Hematopoietic multipotent progenitor cell treated with erythropoietin and hydrocortisone succinate and interleukin-3 and kit ligand, for 4 days (in vitro differentiated cells): ENCODE results near the gene EGLN2.
"Not testable (repeated sequence)": the region's sequence is repeated elsewhere in the genome, so short reads cannot be mapped to it uniquely, and the experiment has no call there.

Experiments used
- DNase-seq: peaks from one replicate; pipeline ENCODE4 v3.0.0-alpha.2; 2015

Gene EGLN2

DNA sequence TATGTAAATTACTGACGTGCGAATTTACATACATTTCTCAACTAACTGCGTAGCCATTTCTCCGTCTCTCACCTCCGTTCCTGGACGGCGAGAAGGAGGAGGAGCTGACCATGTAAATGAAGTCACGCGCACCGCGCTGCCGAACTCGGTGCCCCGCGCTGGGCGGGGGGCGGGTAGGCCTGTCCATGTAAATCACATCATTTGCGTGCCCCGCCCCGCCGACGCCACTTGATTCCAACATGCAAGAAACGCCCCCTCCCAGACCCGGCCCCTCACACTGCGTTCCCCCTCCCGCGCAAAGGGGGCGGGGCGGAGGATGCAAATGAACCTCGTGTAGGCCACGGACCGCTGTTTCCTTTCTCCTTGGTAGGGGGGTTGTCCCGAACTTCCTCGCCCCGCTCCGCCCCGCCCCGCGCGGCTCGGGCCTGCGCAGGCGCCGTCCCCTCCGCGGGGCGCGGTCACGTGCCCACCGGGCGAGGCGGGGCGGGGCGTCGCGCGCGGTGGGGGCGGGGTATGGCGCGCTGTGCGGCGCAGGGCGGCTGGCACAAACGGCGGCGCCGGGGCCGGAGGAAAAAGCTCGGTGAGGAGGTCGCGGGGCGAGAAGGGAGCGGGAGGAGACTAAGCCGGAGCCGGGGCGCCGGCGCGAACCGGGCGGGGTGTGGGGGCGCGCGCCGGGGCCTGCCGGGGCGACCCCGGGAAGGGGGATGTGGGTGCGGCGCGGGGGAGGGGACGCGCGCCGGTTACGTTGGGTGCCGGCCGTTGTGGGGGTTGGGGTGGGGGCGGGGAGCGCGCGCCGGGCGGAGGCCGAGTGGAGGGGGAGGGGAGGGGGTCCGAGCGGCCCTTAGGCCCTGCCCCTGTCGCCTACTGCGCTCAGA is at the start of gene EGLN2:
EGLN2 (plus strand) TSS at position 509 of the 875 bp plus-strand sequence. CDS start 1,382 bp downstream, outside the sequence.
- peak; percentile 100 for DNase-seq

DNA sequence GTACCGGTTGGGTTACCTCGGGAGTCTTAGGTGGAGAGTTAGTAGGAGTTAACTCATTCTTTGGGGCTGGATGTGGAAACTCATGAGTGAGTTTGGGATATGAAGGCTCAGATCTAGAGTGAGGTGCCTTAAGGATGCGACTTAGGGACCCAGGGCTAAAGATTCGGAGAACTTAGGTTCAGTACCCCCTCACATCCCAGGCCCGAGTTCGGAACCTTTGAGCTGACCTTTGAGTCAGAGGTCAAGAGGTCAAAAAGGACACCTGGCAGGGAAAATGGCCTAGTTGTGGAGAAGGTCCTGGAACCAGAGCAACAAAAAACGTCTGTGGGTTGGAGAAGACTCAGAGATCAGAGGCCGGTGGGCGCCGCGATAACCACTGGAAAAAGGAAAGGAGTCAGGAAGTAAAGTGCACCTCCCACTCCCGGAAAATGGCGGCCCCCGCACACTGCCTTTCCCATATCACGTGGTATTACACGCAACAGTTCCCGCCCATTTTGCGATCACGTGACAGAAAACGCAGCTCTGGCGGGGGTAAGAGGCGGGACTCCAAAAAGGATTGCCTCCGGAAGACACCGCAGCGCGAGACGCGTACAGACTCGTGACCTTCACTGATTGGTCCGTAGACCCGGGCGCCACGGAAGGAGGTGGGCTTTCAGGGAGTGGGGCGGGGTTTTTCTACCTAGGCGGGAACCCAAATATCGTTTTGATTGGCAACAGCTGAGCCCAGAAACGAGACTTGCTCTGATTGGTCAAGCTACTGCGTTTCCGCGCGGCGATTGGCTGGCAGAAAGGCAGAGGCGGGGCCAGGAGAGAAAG is 48.7 kb upstream of the EGLN2 start, which contains the start of gene ACTMAP:
ACTMAP (minus strand) TSS at position 420 of the 816 bp plus-strand sequence. CDS start 674 bp downstream, outside the sequence.
- DNase-seq, result peak; percentile 100

DNA sequence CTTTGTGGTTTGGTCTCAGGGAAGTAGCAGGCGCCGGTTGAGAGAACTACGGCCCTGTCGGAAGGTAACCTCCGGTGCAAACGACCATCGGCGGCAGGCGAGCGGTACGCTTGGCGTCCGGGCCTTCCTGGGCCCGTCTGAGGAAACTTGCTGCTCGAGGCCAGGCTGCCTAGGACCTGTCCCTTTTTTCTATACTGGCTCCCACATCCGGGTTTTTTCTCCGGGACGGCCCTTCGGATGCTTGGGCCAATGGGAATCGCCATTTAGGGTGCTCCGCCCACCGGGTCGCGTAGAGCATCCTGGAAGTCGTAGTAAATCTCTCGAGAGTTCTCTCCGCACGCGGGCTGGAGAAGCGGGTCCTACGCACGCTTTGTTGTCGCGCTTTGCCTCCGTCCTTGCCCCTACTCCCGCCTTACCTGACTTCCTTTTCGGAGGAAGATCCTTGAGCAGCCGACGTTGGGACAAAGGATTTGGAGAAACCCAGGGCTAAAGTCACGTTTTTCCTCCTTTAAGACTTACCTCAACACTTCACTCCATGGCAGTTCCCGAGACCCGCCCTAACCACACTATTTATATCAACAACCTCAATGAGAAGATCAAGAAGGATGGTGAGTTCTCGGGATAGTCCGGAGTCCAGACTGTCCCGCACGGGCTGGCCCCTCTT is 48.0 kb upstream of the EGLN2 start, which contains the start of gene SNRPA:
SNRPA (plus strand) TSS at position 330 of the 664 bp plus-strand sequence; CDS start at position 536, 206 bp downstream.
- peak; percentile 99 for DNase-seq

DNA sequence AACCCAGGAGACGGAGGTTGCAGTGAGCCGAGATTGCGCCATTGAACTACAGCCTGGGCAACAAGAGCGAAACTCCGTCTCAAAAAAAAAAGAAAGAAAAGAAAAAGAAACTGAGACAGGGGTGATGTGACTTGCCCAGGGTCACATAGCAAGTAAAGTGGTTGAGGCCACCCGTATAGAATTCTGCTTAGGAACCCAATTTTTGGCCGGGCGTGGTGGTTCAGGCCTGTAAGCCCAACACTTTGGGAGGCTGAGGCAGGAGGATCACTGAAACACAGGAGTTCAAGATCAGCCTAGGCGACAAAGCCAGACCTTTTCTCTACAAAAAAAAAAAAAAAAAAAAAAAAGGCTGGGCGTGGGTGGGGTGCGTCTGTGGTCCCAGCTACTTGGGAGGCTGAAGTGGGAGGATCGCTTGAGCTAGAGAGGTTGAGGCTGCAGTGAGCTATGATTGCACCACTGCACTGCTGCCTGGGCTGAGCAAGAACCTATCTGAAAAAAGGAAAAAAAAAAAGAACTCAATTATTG is 46.7 kb upstream of the EGLN2 start:
- peak; percentile 34 for DNase-seq

DNA sequence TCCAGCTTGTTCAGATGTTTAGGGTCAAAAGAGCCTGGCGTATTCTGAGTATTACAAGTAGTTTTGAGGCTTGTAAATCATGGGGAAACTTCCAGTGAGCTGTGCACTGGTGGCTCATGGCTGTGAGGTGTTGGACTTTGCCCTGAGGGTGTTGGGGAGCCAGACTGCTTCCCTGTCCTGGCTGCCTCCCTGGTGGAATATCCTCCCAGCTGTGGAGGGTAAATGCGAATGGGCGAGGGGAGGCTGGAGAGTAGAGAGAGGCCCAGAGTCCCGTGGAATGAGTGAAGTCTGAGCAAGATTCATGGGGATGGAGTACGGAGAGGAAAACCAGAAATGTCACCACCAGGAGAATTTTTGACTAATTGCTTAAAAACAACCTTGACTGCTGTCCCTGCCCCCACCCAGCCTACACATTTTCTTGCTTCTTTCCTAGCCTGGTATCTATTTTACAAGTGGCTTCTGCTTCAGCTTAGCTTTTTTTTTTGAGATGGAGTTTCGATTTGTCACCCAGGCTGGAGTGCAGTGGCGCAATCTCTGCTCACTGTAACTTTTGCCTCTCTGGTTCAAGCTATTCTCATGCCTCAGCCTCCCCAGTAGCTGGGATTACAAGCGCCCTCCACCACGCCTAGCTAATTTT is 44.3 kb upstream of the EGLN2 start:
- DNase-seq, result no peak

DNA sequence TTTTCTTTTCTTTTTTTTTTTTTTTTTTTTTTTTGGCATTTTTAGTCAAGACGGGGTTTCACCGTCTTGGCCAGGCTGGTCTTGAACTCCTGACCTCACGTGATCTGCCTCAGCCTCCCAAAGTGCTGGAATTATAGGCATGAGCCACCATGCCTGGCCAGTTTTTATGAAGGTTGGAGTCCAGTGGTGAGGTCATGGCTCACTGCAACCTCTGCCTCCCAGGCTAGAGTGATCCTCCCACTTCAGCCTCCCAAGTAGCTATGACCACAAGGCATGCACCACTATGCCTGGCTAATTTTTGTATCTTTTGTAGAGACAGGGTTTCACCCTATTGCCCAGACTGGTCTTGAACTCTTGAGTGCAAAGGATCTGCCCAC is 43.8 kb upstream of the EGLN2 start:
- DNase-seq, result no peak

DNA sequence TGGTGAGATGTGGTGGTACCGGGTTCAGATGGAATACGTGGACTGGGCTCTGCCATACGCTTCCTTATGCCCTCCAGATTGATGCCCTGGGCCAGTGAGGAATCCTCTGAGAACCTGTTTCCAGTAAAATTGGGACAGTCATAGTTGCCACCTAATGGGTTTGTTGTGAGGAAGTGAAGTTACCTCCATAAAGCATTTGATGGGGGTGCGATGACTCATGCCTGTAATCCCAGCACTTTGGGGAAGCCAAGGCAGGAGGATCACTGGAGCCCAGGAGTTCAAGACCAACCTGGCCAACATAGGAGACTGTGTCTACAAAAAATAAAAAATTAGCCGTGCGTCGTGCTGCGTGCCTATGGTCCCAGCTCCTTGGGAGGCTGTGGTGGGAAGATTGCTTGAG is 43.2 kb upstream of the EGLN2 start:
- no peak for DNase-seq

DNA sequence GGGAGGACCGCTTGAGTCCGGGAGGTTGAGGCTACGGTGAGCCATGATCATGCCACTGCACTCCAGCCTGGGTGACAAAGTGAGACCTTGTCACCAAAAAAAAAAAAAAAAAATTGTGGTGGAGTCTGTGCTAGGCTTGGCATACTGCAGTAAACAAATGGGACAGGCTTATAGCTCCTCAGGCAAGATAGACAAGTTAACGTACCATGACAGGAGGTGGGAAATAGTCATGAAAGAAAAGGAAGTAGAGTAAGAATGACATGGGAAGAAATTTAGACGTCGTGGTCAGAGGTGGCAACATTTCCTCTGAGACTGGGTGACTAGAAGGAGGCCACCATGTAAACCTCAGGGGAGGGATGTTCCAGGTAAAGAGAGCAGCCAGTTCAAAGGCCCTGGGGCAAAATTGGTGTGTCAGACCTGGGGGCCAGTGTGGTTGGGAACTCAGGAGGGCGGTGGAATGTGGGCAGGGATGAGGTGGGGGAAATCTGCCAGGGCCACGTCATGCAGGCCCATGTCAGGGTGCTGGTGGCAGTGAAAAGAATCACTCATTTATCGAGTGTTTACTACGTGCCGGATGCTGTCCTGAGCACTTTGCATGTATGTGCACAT is 42.4 kb upstream of the EGLN2 start:
- DNase-seq, result no peak

DNA sequence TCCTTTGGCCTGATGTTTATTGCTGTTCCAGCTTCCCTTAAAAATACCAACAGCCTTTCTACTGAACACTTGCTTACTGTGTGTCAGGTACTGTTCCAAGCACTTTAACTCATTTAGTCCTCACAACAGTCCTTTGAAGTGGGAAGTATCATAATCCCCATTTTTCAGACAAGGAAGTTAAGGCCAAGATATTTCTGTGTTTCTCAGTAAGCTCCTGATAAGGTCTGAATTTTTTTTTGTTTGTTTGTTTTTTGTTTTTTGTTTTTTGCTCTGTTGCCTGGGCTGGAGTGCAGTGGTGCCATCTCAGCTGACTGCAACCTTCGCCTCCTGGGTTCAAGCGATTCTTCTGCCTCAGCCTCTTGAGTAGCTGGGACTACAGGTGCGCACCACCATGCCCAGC is 40.5 kb upstream of the EGLN2 start:
- no peak for DNase-seq

DNA sequence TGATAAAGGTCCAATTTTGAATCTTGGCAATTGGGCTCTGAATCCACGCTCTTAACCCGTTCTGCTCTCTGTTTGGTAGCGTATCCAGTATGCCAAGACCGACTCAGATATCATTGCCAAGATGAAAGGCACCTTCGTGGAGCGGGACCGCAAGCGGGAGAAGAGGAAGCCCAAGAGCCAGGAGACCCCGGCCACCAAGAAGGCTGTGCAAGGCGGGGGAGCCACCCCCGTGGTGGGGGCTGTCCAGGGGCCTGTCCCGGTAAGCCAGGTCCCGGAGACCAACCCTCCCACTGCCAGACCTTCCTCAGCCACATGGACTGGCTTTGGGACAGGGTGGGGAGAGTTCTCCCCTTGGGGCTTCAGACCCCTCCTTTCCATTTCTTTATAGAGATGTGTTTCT is 39.6 kb upstream of the EGLN2 start:
- DNase-seq, result no peak

DNA sequence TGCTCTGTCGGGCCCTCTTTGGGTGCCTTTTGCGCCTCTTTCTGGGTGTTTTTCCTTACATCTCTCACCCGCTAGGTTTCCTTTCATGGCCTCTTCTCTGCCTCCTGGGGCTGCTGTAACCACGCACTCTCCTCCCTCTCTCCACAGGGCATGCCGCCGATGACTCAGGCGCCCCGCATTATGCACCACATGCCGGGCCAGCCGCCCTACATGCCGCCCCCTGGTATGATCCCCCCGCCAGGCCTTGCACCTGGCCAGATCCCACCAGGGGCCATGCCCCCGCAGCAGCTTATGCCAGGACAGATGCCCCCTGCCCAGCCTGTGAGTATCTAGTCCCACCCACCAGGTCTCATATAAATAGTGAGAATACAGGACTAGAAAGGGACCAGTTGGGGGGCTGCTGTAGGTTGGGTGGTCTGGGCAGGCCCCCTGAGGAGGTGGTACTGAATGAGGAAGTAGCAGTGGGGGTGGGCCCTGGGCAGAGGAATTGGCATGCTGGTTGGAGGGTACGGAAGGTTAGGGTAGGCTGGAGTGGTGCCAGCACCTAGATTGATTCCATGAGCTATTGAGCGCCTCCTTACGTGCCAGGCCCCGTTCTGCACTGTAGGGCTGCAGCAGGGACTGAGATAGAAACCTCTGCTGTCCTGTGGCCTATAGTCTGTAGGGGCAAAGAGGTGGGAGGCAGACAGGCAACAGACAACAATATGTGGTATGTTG is 36.1 kb upstream of the EGLN2 start:
- DNase-seq, result no peak

DNA sequence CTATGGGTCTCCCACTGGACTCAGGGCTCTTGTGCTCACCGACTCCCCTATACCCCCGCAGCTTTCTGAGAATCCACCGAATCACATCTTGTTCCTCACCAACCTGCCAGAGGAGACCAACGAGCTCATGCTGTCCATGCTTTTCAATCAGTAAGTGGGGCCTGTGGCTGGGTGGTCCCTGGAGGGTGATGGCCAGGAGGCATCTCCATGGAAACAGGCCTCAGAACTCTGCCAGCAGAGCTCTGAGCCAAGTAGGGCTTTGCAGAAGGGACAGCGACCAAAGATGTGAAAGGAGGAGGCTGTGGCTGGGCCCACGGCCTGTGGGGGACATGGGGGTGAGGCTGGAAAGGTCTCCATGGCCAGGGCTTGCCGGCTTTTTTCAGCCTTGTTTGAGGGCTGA is 35.5 kb upstream of the EGLN2 start:
- DNase-seq, result no peak

DNA sequence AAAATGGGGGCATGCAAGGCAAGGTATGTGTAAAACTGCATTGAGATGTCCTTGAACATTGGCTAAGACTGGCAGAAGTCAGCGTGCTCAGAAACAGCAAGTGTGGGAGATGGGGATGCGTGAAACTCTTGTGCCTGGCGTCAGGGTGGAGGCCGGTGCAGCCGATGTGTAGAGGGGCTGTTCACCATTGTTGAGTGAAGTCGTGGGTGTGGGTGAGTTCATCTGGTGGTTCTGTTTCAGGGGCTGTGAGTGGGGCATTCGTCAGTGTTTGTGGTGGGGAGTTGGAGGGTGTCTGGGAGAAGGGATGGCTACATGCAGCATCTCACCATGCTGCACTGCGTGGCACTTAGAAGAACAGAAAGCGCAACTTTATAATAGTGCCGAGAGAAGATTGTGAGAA is 35.0 kb upstream of the EGLN2 start:
- no peak for DNase-seq

DNA sequence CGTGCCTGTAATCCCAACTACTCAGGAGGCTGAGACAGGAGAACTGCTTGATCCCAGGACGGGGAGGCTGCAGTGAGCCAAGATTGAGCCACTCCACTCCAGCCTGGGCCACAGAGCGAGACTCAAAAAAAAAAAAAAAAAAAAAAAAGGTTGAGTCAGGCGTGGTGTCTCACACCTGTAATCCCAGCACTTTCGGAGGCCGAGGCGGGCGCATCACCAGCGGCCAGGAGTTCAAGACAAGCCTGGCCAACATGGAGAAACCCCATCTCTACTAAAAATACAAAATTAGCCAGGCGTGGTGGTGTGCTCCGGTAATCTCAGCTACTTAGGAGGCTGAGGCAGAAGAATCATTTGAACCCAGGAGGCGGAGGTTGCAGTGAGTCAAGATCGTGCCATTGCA is 32.6 kb upstream of the EGLN2 start:
- DNase-seq, result not testable (repeated sequence)

DNA sequence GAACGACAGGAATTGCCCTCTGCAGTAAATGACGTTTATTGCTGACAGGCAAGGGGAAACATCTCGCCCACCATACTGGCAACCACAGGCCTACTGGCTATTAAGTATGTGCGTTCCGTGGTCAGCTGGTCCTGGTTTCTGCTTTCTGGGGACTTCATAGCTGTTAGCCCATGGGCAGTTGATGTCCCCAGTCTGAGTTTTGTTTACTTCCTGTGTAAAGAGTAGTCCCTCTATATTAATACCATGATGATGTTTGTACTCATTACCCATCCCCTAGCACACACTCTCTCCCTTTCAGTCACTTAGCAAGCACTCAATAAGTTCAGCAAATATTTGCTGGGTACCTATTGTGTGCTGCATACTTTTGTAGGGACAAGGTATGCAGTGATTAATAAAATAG is 30.1 kb upstream of the EGLN2 start:
- no peak for DNase-seq

DNA sequence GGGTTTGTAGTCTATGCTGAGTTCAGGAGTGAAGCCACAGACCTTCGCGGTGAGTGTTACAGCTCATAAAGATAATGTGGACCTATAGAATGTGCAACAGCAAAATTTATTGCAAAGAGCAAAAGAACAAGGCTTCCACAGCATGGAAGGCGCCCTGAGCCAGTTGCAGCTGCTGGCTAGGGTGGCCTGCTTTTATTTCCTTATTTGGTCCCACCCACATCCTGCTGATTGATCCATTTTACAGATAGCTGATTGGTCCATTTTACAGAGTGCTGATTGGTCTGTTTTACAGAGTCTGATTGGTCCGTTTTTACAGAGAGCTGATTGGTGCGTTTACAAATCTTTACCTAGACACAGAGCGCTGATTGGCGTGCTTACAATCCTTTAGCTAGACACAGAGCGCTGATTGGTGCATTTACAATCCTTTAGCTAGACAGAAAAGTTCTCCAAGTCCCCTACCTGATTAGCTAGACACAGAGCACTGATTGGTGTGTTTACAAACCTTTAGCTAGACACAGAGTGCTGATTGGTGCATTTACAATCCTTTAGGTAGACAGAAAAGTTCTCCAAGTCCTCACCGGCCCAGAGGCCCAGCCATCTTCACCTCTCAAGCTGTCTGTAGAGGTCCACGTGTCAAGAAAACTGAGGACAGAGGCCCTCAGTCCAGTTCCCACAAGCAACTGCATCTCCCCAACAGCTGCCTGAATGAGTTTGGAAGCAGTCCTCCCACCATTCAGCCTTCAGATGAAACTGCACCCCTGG is 27.7 kb upstream of the EGLN2 start:
- peak; percentile 53 for DNase-seq

DNA sequence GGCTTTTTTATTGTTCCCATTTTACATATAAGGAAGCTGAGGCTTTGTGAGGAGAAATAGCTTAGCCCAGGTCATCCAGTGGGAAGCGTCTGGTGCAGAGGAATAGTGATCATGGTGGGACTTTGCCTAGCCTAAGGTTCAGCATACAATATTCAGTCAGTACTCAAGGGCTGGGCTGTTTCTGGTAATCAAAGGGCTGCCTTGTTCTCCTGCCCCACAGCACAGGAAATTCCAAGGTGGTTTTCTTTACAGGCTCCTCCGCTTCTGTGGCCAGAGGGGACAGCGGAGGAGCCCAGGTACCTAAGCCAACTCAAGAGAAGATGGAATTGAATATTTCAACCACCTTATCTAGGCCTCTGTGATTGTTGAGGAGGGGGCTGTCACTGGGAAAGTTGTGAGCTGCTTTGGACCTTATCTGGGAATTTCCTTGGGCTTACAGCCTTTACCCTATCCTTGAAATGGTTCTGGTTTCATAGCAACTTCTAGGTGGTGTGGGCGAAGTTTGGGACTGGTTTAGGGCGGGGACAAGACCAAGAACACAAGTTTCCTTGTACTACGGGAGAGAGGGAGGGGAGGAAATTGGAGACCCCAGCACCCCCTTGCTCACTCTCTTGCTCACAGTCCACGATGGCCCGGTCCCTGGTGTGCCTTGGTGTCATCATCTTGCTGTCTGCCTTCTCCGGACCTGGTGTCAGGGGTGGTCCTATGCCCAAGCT is 23.9 kb upstream of the EGLN2 start, which contains the start of gene MIA:
MIA (plus strand) TSS at position 606 of the 716 bp plus-strand sequence; CDS start at position 628, 22 bp downstream.
- no peak for DNase-seq

DNA sequence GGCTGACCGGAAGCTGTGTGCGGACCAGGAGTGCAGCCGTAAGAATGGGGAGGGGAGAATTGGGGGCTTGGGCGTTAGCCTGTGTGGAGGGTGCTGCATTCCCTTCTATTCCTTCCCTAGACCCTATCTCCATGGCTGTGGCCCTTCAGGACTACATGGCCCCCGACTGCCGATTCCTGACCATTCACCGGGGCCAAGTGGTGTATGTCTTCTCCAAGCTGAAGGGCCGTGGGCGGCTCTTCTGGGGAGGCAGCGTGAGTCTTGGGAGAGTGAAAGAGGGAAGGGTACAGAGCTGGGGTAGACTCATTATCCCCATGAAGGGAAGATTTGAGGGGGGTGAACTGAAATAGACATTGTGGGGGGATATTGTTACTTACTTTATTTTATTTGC is 23.4 kb upstream of the EGLN2 start:
- DNase-seq, result no peak

DNA sequence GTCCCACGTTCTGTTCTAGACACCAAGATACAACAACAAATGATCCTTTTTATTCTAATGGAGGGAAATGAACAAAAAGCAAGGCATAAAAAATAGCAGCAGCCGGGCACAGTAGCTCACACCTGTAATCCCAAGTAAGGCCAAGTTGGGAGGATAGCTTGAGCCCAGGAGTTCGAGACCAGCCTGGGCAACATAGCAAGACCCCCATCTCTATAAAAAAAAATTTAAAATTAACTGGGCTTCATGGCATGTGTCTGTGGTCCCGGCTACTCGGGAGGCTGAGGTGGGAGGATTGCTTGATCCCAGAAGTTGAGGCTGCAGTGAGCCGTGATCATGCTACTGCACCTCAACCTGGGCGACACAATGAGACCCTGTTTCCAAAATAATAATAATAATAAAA is 22.6 kb upstream of the EGLN2 start:
- DNase-seq, result no peak
